Right lobe of liver (tissue), 6 donors: ENCODE data around the gene PGAP6. TPM values are rescaled to one million over a fixed set of nuclear protein-coding genes. Genes with fewer than 3 reads are reported as not detected.

Experiments used
- ATAC-seq, 4 donors: fragments of 200-7000 bp; cut with Tn5 transposase; one replicate each; pipeline ENCODE4 v1.9.1; 2020; ENCODE audit warnings: mild to moderate bottlenecking in 4 of 4, moderate library complexity in 4 of 4
- DNase-seq, 3 donors: peaks; one replicate each; pipeline ENCODE4 v3.0.0-alpha.2; 2020
- H3K27ac ChIP-seq, 3 donors: fragments of 200-600 bp; one replicate each; pipeline ENCODE4 v1.8.0; 2022
- H3K27me3 ChIP-seq, 2 donors: fragments of 200-600 bp; one replicate each; pipeline ENCODE4 v1.8.0; 2022
- H3K36me3 ChIP-seq, 4 donors: fragments of 200-600 bp; sonication (generic) in 1 of 4; one replicate each; pipeline versions ENCODE4 v1.5.1 to v1.8.0; 2017 to 2022; ENCODE audit warnings: control low read depth in 1 of 4
- H3K4me1 ChIP-seq, 4 donors: fragments of 200-600 bp; sonication (generic) in 1 of 4; one replicate each; pipeline versions ENCODE4 v1.5.1 to v1.8.0; 2017 to 2022; ENCODE audit warnings: control low read depth in 1 of 4
- H3K4me3 ChIP-seq, 3 donors: fragments of 200-600 bp; one replicate each; pipeline ENCODE4 v1.8.0; 2022
- H3K9me3 ChIP-seq, 4 donors: fragments of 200-600 bp; sonication (generic) in 1 of 4; one replicate each; pipeline versions ENCODE4 v1.5.1 to v1.8.0; 2017 to 2022; ENCODE audit warnings: control low read depth in 1 of 4
- POLR2A ChIP-seq: fragments of 450-650 bp; IDR thresholded peaks from one replicate; pipeline ENCODE4 v1.6.1; 2017; ENCODE audit warnings: antibody characterized with exemption, mild to moderate bottlenecking
- WGBS: methylation state at CpG from one replicate; pipeline ENCODE4 v1.1.6; 2018; ENCODE audit warnings: low coverage, low lambda C conversion rate; ENCODE audit not compliant: insufficient coverage; ENCODE audit errors: missing lambda C conversion rate; 5-methylcytosine and 5-hydroxymethylcytosine counted together
- intact Hi-C, 2 donors: fragments of 100-400 bp; cut with DNase I; formaldehyde crosslinking; loops; one replicate each; pipeline versions ENCODE4 v1.11.2 to v1.14.1; 2022
- total RNA-seq, 6 experiments: library from RNA; depleted of rRNA in 2 of 6; stranded (reverse); fragments of >200 nt in 2 of 6; fragmentation: NEBNext Ultra II Directional in 3 of 6; extraction: Animal tissue kit (Norgen Biotek cat#: 25700) in 3 of 6; gene quantifications; one replicate each; pipeline versions ENCODE4 v1.1.0 to v1.2.4, GENCODE V29; 2016 to 2023
- TF ChIP-seq, protein P1 (sequence below), 4 donors: fragments of 200-600 bp in 3 of 4; fragments of 450-650 bp in 1 of 4; IDR thresholded peaks; one replicate each; pipeline versions ENCODE4 v1.5.1 to v1.8.0; 2016 to 2022; ENCODE audit warnings: antibody characterized with exemption in 4 of 4, mild to moderate bottlenecking in 2 of 4
- donor health status: DM: no; HTN: yes; CAD: no.
- donor health status: DM: no; HTN: no; CAD: no.
- donor health status: DM: no; HTN: no; CAD: no.
- donor health status: DM: no; HTN: yes; CAD: no.
- donor health status: DM: no; HTN: yes; CAD: no.

PGAP6 gene
- total RNA-seq, 6 experiments from 2014 or later, result 24.3 to 44.6 (median 28.0) TPM

DNA sequence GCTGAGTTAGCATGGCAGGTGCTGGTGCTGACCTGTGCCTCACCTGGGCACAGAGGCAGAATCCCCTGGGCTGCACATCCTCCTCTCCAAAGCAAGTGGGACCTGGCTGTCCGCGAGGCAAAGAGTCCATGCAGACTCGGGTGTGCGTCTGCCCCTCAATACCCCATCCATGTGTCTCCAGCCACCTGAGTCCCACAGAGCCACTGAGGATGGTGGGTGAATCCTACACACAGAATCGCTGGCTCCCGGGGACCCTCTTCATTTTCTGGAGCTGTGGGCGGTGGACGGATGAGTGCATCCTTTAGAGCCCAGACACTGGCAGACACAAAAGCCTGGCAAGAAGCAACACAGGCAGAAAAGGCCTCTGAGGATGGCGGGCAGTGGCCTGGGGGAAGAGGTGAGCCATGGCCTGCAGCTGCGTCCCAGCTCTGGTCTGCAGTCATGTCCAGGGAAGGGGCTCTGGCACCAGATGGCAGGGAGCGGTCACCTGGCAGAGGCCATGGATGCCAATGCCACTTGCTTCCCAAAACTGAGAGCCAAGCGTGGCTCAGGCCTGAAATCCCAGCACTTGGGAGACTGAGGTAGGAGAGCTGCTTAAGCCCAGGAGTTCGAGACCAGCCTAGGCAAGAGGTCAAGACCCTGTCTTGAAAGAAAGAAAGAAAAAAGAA lies 59.2 kb downstream of the PGAP6 start:
- H3K4me3 ChIP-seq, result no peak overlapping the region
- no peak overlapping the region for H3K27ac ChIP-seq
- H3K36me3 ChIP-seq, result no peaks in the 10 kb centered on the region
- intact Hi-C loops, result no loop called here
- H3K9me3 ChIP-seq, result no peaks in the 10 kb centered on the region
- TF ChIP-seq, protein P1, sequence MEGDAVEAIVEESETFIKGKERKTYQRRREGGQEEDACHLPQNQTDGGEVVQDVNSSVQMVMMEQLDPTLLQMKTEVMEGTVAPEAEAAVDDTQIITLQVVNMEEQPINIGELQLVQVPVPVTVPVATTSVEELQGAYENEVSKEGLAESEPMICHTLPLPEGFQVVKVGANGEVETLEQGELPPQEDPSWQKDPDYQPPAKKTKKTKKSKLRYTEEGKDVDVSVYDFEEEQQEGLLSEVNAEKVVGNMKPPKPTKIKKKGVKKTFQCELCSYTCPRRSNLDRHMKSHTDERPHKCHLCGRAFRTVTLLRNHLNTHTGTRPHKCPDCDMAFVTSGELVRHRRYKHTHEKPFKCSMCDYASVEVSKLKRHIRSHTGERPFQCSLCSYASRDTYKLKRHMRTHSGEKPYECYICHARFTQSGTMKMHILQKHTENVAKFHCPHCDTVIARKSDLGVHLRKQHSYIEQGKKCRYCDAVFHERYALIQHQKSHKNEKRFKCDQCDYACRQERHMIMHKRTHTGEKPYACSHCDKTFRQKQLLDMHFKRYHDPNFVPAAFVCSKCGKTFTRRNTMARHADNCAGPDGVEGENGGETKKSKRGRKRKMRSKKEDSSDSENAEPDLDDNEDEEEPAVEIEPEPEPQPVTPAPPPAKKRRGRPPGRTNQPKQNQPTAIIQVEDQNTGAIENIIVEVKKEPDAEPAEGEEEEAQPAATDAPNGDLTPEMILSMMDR (IDR thresholded peaks at IDR 0.05), result no peak
- TF ChIP-seq POLR2A, result no peak
- DNase-seq (no peak), ATAC-seq (no peak)
- WGBS, result 96% methylated on average over 7 of the region's 13 CpGs
- peaks cover 0 to 12% (median 4%) of the 10 kb centered on the region in 4 donors for H3K4me1 ChIP-seq
- H3K27me3 ChIP-seq, result no peaks in the 10 kb centered on the region

DNA sequence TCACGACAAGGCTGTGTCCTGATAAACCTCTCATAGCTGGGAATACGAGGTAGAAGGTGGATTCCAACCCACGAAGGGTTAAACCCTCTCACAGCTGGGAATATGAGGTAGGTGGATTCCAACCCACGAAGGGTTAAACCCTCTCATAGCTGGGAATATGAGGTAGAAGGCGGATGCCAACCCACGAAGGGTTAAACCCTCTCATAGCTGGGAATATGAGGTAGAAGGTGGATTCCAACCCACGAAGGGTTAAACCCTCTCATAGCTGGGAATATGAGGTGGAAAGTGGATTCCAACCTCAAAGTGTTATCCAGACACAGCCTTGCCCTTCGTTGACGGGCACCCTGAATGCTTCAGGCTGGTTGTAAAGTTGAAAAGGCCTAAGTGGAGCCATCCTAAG lies 60.2 kb downstream of the PGAP6 start:
- ATAC-seq, result no peak

More for the DNA sequence above, 60.2 kb downstream of the PGAP6 start:
- peaks cover 0 to 1% (median 0%) of the 10 kb centered on the region in 4 donors for H3K4me1 ChIP-seq
- no peak overlapping the region for H3K27ac ChIP-seq
- TF ChIP-seq, protein P1 (IDR thresholded peaks at IDR 0.05), result no peak
- no peak for TF ChIP-seq POLR2A
- WGBS, result 70% methylated on average over 9 of the region's 9 CpGs
- intact Hi-C loops, result no loop called here
- H3K9me3 ChIP-seq, result no peaks in the 10 kb centered on the region
- H3K27me3 ChIP-seq, result no peaks in the 10 kb centered on the region
- H3K36me3 ChIP-seq, result no peaks in the 10 kb centered on the region
- DNase-seq, result no peak
- H3K4me3 ChIP-seq, result no peak overlapping the region

Other genes with a start within 250 kb of the PGAP6 start
- gene NPRL3, start 243.3 kb downstream of the PGAP6 start, total RNA-seq, result 10 to 100 TPM; 12.7 to 20.0 (median 13.9) TPM
- gene HBZ, start 229.3 kb downstream of the PGAP6 start, total RNA-seq, result under 1 TPM in 1 of 6 experiments, not detected in 5; 0.81 TPM
- 1 to 10 TPM in 4 of 6 experiments, not detected in 2; 1.1 to 8.4 (median 2.0) TPM for gene HBM, start 216.0 kb downstream of the PGAP6 start, total RNA-seq
- 100 to 1,000 TPM in 2 of 6 experiments, 10 to 100 TPM in 4; 17.8 to 522 (median 55.9) TPM for gene HBA2, start 209.1 kb downstream of the PGAP6 start, total RNA-seq
- gene HBA1, start 205.3 kb downstream of the PGAP6 start, total RNA-seq, result 100 to 1,000 TPM in 3 of 6 experiments, 10 to 100 TPM in 1, 1 to 10 TPM in 2; 8.0 to 789 (median 84.3) TPM
- gene HBQ1, start 201.5 kb downstream of the PGAP6 start, total RNA-seq, result under 1 TPM in 1 of 6 experiments, not detected in 5; 0.47 TPM
- gene LUC7L, start 152.5 kb downstream of the PGAP6 start, total RNA-seq, result 10 to 100 TPM; 18.9 to 30.2 (median 20.4) TPM
- gene FAM234A, start 147.2 kb downstream of the PGAP6 start, total RNA-seq, result 10 to 100 TPM; 31.7 to 64.8 (median 41.9) TPM
- gene RGS11, start 106.0 kb downstream of the PGAP6 start, total RNA-seq, result 1 to 10 TPM in 1 of 6 experiments, under 1 TPM in 5; 0.37 to 1.3 (median 0.80) TPM
- gene ARHGDIG, start 101.4 kb downstream of the PGAP6 start, total RNA-seq, result not detected
- gene PDIA2, start 98.8 kb downstream of the PGAP6 start, total RNA-seq, result not detected
- 10 to 100 TPM in 3 of 6 experiments, 1 to 10 TPM in 3; 5.5 to 17.4 (median 9.4) TPM for gene AXIN1, start 29.3 kb downstream of the PGAP6 start, total RNA-seq
- gene MRPL28, start 11.4 kb downstream of the PGAP6 start, total RNA-seq, result 10 to 100 TPM; 29.9 to 64.7 (median 32.6) TPM
- gene NME4, start 15.2 kb upstream of the PGAP6 start, total RNA-seq, result 10 to 100 TPM; 50.3 to 83.6 (median 61.0) TPM
- gene DECR2, start 19.9 kb upstream of the PGAP6 start, total RNA-seq, result 100 to 1,000 TPM in 3 of 6 experiments, 10 to 100 TPM in 3; 73.6 to 169 (median 97.0) TPM
- 10 to 100 TPM; 19.5 to 38.3 (median 25.5) TPM for gene RAB11FIP3, start 43.7 kb upstream of the PGAP6 start, total RNA-seq
- gene CAPN15, start 145.7 kb upstream of the PGAP6 start, total RNA-seq, result 10 to 100 TPM; 17.3 to 34.3 (median 23.3) TPM
- not detected for gene PRR35, start 178.4 kb upstream of the PGAP6 start, total RNA-seq
- under 1 TPM in 5 of 6 experiments, not detected in 1; 0.12 to 0.33 (median 0.28) TPM for gene NHLRC4, start 185.0 kb upstream of the PGAP6 start, total RNA-seq
- gene PIGQ, start 188.0 kb upstream of the PGAP6 start, total RNA-seq, result 10 to 100 TPM; 19.5 to 32.0 (median 27.8) TPM
- 10 to 100 TPM in 5 of 6 experiments, 1 to 10 TPM in 1; 10.0 to 14.1 (median 12.0) TPM for gene RAB40C, start 208.1 kb upstream of the PGAP6 start, total RNA-seq
- gene WFIKKN1, start 249.0 kb upstream of the PGAP6 start, total RNA-seq, result under 1 TPM; 0.43 to 0.70 (median 0.56) TPM